GM12878 (cell line): ENCODE results near the gene MACROD2. TPM values are rescaled to one million over a fixed set of nuclear protein-coding genes. Genes with fewer than 3 reads are reported as not detected.

Experiments
- ATAC-seq: fragments of 200-7000 bp; cut with Tn5 transposase; 3 replicates; pipeline ENCODE4 v1.9.1; 2020; ENCODE audit warnings: mild to moderate bottlenecking, moderate library complexity
- BruUV-seq: library from RNA; stranded (reverse); fragments of 400-500 nt; replicated peaks from 2 replicates; lab custom pipeline; 2021; lab: Mats Ljungman, UMichigan
- CTCF ChIA-PET: fragments of 300-600 bp; sonication (Branson Sonifier 250); formaldehyde crosslinking; extraction: SDS; loops from one replicate; lab custom pipeline; 2021; ENCODE audit warnings: inconsistent platforms; lab: Yijun Ruan, JAX
- POLR2A ChIA-PET: fragments of 350-600 bp; formaldehyde crosslinking; extraction: SDS; loops from one replicate; lab custom pipeline; 2021; ENCODE audit warnings: inconsistent platforms; lab: Charles Lee
- RAD21 ChIA-PET: fragments of 300-600 bp; sonication (Branson Sonifier 250); formaldehyde crosslinking; loops from one replicate; lab custom pipeline; 2023; ENCODE audit warnings: antibody characterized with exemption; ENCODE audit not compliant: unreplicated experiment; lab: Charles Lee
- SMC1A ChIA-PET: fragments of 300-600 bp; sonication (Branson Sonifier 250); formaldehyde crosslinking; loops from one replicate; lab custom pipeline; 2023; ENCODE audit not compliant: unreplicated experiment, uncharacterized antibody; lab: Charles Lee
- DNase-seq: peaks from one replicate; pipeline ENCODE4 v3.0.0-alpha.2; 2011; ENCODE audit warnings: low read depth, low spot score
- FAIRE-seq: peaks from 3 replicates; lab custom pipeline; 2011; peaks lifted over from hg19 to GRCh38; lab: Jason Lieb, UNC
- H2AFZ ChIP-seq: 2 replicates; pipeline ENCODE4 v1.6.0; 2011; ENCODE audit warnings: low read depth, low read length, control low read depth; ENCODE audit not compliant: control insufficient read depth
- H3K27ac ChIP-seq: 2 replicates; pipeline ENCODE4 v1.5.1; 2011; ENCODE audit warnings: control low read depth; ENCODE audit not compliant: control insufficient read depth, insufficient read depth
- H3K27me3 ChIP-seq, 2 experiments: replicated peaks in 1 of 2; 2 replicates each; pipeline versions ENCODE4 v1.6.0 to v1.6.1; 2011; ENCODE audit warnings: low read length in 1 of 2; ENCODE audit not compliant: control insufficient read depth in 2 of 2, insufficient read depth in 2 of 2
- H3K36me3 ChIP-seq, 2 experiments: 2 replicates each; pipeline ENCODE4 v1.5.1; 2011; ENCODE audit warnings: low read length in 1 of 2; ENCODE audit not compliant: control insufficient read depth in 2 of 2, insufficient read depth in 2 of 2
- H3K4me1 ChIP-seq: 2 replicates; pipeline ENCODE4 v1.6.1; 2011; ENCODE audit warnings: mild to moderate bottlenecking, low read length, moderate library complexity, mixed read lengths; ENCODE audit not compliant: control insufficient read depth, insufficient read depth
- H3K4me2 ChIP-seq: 2 replicates; pipeline ENCODE4 v1.6.0; 2011; ENCODE audit warnings: control low read depth; ENCODE audit not compliant: control insufficient read depth, insufficient read depth
- H3K4me3 ChIP-seq: fragments of 200-600 bp; sonication (generic); 2 replicates; pipeline ENCODE4 v1.5.1; 2016
- H3K79me2 ChIP-seq: 2 replicates; pipeline ENCODE4 v1.6.0; 2011; ENCODE audit warnings: low read length; ENCODE audit not compliant: control insufficient read depth, insufficient read depth
- H3K9ac ChIP-seq: 2 replicates; pipeline ENCODE4 v1.8.0; 2011; ENCODE audit warnings: low read length, control low read depth, mixed read lengths; ENCODE audit not compliant: control insufficient read depth, insufficient read depth
- H3K9me3 ChIP-seq: replicated peaks from 3 replicates; pipeline ENCODE4 v1.5.1; 2011; ENCODE audit warnings: mild to moderate bottlenecking, low read length; ENCODE audit not compliant: control insufficient read depth, insufficient read depth
- H4K20me1 ChIP-seq: 2 replicates; pipeline ENCODE4 v1.6.0; 2011; ENCODE audit not compliant: control insufficient read depth, insufficient read depth
- ASH2L ChIP-seq: fragments of 300-600, 200-600 bp; sonication (generic); IDR thresholded peaks from 2 replicates; pipeline ENCODE4 v1.6.1; 2017; ENCODE audit warnings: low read depth, mild to moderate bottlenecking, borderline replicate concordance
- BACH1 ChIP-seq: fragments of 450-650 bp; IDR thresholded peaks from 2 replicates; pipeline ENCODE4 v1.6.1; 2017; ENCODE audit warnings: mild to moderate bottlenecking, borderline replicate concordance
- E2F8 ChIP-seq: fragments of 450-650 bp; IDR thresholded peaks from 2 replicates; pipeline ENCODE4 v1.6.1; 2018; ENCODE audit warnings: mild to moderate bottlenecking, low read depth, moderate library complexity; ENCODE audit not compliant: partially characterized antibody
- KAT2A ChIP-seq: conservative IDR thresholded peaks from 2 replicates; pipeline ENCODE4 v1.6.1; 2011; ENCODE audit warnings: low read depth, low read length; ENCODE audit not compliant: control insufficient read depth
- MEF2B ChIP-seq: fragments of 450-650 bp; IDR thresholded peaks from 2 replicates; pipeline ENCODE4 v1.6.1; 2018; ENCODE audit warnings: mild to moderate bottlenecking, moderate library complexity; ENCODE audit not compliant: partially characterized antibody, poor library complexity, severe bottlenecking
- MTA2 ChIP-seq: fragments of 450-650 bp; IDR thresholded peaks from 2 replicates; pipeline ENCODE4 v1.6.1; 2016; ENCODE audit warnings: low read depth, mild to moderate bottlenecking, moderate library complexity
- MYB ChIP-seq: fragments of 150-350 bp; IDR thresholded peaks from 2 replicates; pipeline ENCODE4 v1.6.1; 2014; ENCODE audit warnings: mild to moderate bottlenecking, low read depth, low read length, borderline replicate concordance
- MYC ChIP-seq: IDR thresholded peaks from 2 replicates; pipeline ENCODE4 v1.6.1; 2011; ENCODE audit warnings: mild to moderate bottlenecking, low read length, moderate library complexity, inconsistent platforms; ENCODE audit not compliant: insufficient read depth, insufficient replicate concordance, insufficient read length, severe bottlenecking
- NR2C1 ChIP-seq: fragments of 450-650 bp; IDR thresholded peaks from 2 replicates; pipeline ENCODE4 v1.6.1; 2017; ENCODE audit warnings: antibody characterized with exemption, mild to moderate bottlenecking, moderate library complexity
- PRDM15 ChIP-seq: fragments of 450-650 bp; formaldehyde crosslinking; IDR thresholded peaks from 2 replicates; pipeline ENCODE4 v1.4.0; 2020; ENCODE audit warnings: mild to moderate bottlenecking, moderate library complexity
- SUPT20H ChIP-seq: IDR thresholded peaks from 2 replicates; pipeline ENCODE4 v1.6.1; 2011; ENCODE audit warnings: low read depth, mild to moderate bottlenecking, low read length, moderate library complexity, borderline replicate concordance; ENCODE audit not compliant: control insufficient read depth
- ZNF274 ChIP-seq: IDR thresholded peaks from one replicate; pipeline ENCODE4 v1.8.0; 2011; ENCODE audit not compliant: insufficient read length, insufficient read depth
- ZNF384 ChIP-seq: IDR thresholded peaks from 2 replicates; pipeline ENCODE4 v1.6.1; 2012; ENCODE audit warnings: low read depth, mild to moderate bottlenecking, low read length, improper control_type of control experiment, borderline replicate concordance
- WGBS: methylation state at CpG from one replicate; pipeline ENCODE4 v1.1.6; 2016; ENCODE audit warnings: low lambda C conversion rate; ENCODE audit not compliant: insufficient replicate concordance, insufficient coverage; ENCODE audit errors: missing lambda C conversion rate; 5-methylcytosine and 5-hydroxymethylcytosine counted together
- in situ Hi-C: fragments of 300-500 bp; cut with MboI; formaldehyde crosslinking; loops from 9 replicates; pipeline ENCODE4 v1.14.3; 2018; ENCODE audit warnings: mixed read lengths
- intact Hi-C: fragments of 100-400 bp; cut with micrococcal nuclease; formaldehyde crosslinking; loops from one replicate; pipeline ENCODE4 v1.14.2; 2022; ENCODE audit not compliant: unreplicated experiment
- polyA plus RNA-seq, 11 experiments: library from polyadenylated mRNA; depleted of rRNA in 4 of 11; unstranded in 6 of 11; stranded (reverse) in 5 of 11; fragments of >200 nt; fragmentation: Nextera tagmentation in 4 of 11; fragmentation: Illumina TruSeq in 1 of 11; extraction: Ambion mirVana in 4 of 11; extraction: Trizol in 1 of 11; gene quantifications; 1 replicate in 1 of 11; 2 replicates in 10 of 11; pipeline versions ENCODE4 v1.2.1 to v1.2.3, GENCODE V29; 2011 to 2016; ENCODE audit warnings: inconsistent platforms in 2 of 11, missing spikeins in 2 of 11, low read depth in 1 of 11
- total RNA-seq, 4 experiments: library from RNA; depleted of rRNA in 3 of 4; stranded (reverse); fragments of >200 nt in 3 of 4; fragmentation: Illumina TruSeq in 1 of 4; extraction: Trizol in 1 of 4; gene quantifications; 2 replicates each; pipeline versions ENCODE4 v1.2.1 to v1.2.3, GENCODE V29; 2013 to 2021
- TF ChIP-seq, protein P1 (sequence below): fragments of 450-650 bp; IDR thresholded peaks from 2 replicates; pipeline ENCODE4 v1.6.1; 2017; ENCODE audit warnings: low read depth, mild to moderate bottlenecking, moderate library complexity

Gene MACROD2
- total and polyA plus RNA-seq, 10 of the 15 experiments (the other 5 are each of a cell fraction or from before 2014, with no cell fraction given) = 1.1 to 21.5 (median 2.2) TPM

- no peak for TF ChIP-seq PRDM15 (CRISPR knock-in tag)
- TF ChIP-seq, protein P1, sequence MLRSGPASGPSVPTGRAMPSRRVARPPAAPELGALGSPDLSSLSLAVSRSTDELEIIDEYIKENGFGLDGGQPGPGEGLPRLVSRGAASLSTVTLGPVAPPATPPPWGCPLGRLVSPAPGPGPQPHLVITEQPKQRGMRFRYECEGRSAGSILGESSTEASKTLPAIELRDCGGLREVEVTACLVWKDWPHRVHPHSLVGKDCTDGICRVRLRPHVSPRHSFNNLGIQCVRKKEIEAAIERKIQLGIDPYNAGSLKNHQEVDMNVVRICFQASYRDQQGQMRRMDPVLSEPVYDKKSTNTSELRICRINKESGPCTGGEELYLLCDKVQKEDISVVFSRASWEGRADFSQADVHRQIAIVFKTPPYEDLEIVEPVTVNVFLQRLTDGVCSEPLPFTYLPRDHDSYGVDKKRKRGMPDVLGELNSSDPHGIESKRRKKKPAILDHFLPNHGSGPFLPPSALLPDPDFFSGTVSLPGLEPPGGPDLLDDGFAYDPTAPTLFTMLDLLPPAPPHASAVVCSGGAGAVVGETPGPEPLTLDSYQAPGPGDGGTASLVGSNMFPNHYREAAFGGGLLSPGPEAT = 0 out of 2 replicates have a peak, but pooled peaks have one; percentile 18
- peak; percentile 32; the same call in 1 of the 2 replicates for TF ChIP-seq MTA2
- TF ChIP-seq MEF2B = peak; percentile 52
- TF ChIP-seq, all 136 proteins: peak for 4
These were observed 696.7 kb downstream of the MACROD2 start (continued) for GRCh38 chr20:14691994-14692393.

DNA sequence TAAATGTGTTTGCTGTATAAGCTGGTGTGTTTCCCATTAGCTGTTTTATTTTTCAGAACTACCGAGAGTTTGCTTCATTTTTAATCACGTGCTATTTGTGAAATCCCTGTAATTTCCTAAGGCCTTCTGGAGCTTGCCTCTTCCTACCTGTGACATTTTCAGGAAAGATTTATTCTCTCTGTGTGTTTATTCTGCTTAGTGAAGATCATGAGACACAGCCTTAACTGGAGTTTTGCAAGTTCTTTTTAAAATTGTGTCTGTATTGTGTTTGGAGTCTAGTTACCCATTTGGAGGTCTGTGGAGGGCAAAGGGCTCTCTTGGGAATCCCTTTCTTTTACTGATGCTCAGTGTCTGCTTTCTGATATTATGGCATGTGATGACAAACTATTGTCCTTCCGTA lies 701.2 kb downstream of the MACROD2 start:
- H3K36me3 ChIP-seq = no peaks in the 10 kb centered on the region
- WGBS = 42% methylated on average over 3 of the region's 3 CpGs
- DNase-seq (no peak), ATAC-seq (no peak), FAIRE-seq (no peak)
- RAD21 ChIA-PET = no interaction called here
- H3K4me1 ChIP-seq = peaks cover 3% of the 10 kb centered on the region; the same call in 1 of the 2 replicates
- no peaks in the 10 kb centered on the region; the same call in 2 of the 3 replicates for H3K9me3 ChIP-seq
- CTCF ChIA-PET = interaction anchor here (1.8 kb wide), 1 partner anchor 11 kb away, joined by 4 read pairs; no protein-coding TSS in a partner anchor
- POLR2A ChIA-PET = no interaction called here
- H4K20me1 ChIP-seq = no peaks in the 10 kb centered on the region
- SMC1A ChIA-PET = interaction anchor here (0.8 to 1.7 kb wide), 5 partner anchors 12 to 90 kb away, joined by 3 to 5 read pairs (median 3); no protein-coding TSS in a partner anchor
- H3K4me2 ChIP-seq = no peak overlapping the region
- no peaks in the 10 kb centered on the region for H3K27me3 ChIP-seq
- H3K4me3 ChIP-seq = no peak overlapping the region
- no TSS peak for BruUV-seq
- H3K27ac ChIP-seq = no peak overlapping the region
- intact Hi-C loops = no loop called here
- H2AFZ ChIP-seq = no peak overlapping the region
- no peak overlapping the region for H3K9ac ChIP-seq
- H3K79me2 ChIP-seq = no peaks in the 10 kb centered on the region
- in situ Hi-C loops = no loop called here
- TF ChIP-seq SUPT20H = no peak
- no peak for TF ChIP-seq BACH1
- TF ChIP-seq NR2C1 = no peak
- no peak for TF ChIP-seq ASH2L
- no peak for TF ChIP-seq MYB
- no peak for TF ChIP-seq ZNF274
- TF ChIP-seq E2F8 = no peak
- TF ChIP-seq MYC = no peak
- TF ChIP-seq KAT2A = no peak
- no peak for TF ChIP-seq ZNF384
